ENCODE measurements around the gene NKIRAS2.

DNA sequence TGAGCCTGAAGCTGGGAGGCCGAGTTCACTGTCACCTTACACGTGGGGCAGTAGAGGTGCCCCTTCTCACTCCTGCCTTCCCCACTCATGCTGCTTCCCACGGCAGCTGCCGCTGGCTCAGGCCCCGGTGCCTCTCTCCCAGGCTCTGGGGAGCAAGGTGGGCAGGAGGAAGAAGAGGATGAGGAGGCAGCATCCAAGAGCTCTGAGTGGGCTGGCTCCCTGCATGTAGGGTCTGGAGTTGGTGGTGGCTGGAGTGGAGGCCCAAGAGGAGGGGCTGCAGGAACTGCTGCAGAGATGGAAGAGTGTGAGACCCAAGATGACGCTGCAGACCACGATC is 8.9 kb downstream of the NKIRAS2 start:
- TF ChIP-seq, protein P1, sequence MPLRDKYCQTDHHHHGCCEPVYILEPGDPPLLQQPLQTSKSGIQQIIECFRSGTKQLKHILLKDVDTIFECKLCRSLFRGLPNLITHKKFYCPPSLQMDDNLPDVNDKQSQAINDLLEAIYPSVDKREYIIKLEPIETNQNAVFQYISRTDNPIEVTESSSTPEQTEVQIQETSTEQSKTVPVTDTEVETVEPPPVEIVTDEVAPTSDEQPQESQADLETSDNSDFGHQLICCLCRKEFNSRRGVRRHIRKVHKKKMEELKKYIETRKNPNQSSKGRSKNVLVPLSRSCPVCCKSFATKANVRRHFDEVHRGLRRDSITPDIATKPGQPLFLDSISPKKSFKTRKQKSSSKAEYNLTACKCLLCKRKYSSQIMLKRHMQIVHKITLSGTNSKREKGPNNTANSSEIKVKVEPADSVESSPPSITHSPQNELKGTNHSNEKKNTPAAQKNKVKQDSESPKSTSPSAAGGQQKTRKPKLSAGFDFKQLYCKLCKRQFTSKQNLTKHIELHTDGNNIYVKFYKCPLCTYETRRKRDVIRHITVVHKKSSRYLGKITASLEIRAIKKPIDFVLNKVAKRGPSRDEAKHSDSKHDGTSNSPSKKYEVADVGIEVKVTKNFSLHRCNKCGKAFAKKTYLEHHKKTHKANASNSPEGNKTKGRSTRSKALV (CRISPR knock-in tag; IDR thresholded peaks at IDR 0.05) = no peak
- no peak for TF ChIP-seq ZNF121 (CRISPR knock-in tag; IDR thresholded peaks at IDR 0.05)
- TF ChIP-seq HNF4A (CRISPR knock-in tag; IDR thresholded peaks at IDR 0.05) = no peak
- TF ChIP-seq ARNT (IDR thresholded peaks at IDR 0.05) = no peak
- no peak for TF ChIP-seq ETV6 (CRISPR knock-in tag; conservative IDR thresholded peaks at IDR 0.05)
- TF ChIP-seq ZSCAN21 (CRISPR knock-in tag; IDR thresholded peaks at IDR 0.05; ENCODE audit: borderline replicate concordance) = no peak; the same call in 1 of the 2 replicates
- TF ChIP-seq, protein P2, sequence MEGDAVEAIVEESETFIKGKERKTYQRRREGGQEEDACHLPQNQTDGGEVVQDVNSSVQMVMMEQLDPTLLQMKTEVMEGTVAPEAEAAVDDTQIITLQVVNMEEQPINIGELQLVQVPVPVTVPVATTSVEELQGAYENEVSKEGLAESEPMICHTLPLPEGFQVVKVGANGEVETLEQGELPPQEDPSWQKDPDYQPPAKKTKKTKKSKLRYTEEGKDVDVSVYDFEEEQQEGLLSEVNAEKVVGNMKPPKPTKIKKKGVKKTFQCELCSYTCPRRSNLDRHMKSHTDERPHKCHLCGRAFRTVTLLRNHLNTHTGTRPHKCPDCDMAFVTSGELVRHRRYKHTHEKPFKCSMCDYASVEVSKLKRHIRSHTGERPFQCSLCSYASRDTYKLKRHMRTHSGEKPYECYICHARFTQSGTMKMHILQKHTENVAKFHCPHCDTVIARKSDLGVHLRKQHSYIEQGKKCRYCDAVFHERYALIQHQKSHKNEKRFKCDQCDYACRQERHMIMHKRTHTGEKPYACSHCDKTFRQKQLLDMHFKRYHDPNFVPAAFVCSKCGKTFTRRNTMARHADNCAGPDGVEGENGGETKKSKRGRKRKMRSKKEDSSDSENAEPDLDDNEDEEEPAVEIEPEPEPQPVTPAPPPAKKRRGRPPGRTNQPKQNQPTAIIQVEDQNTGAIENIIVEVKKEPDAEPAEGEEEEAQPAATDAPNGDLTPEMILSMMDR (CRISPR knock-in tag; IDR thresholded peaks at IDR 0.05) = no peak; the same call in 1 of the 2 replicates
- TF ChIP-seq, protein P3, sequence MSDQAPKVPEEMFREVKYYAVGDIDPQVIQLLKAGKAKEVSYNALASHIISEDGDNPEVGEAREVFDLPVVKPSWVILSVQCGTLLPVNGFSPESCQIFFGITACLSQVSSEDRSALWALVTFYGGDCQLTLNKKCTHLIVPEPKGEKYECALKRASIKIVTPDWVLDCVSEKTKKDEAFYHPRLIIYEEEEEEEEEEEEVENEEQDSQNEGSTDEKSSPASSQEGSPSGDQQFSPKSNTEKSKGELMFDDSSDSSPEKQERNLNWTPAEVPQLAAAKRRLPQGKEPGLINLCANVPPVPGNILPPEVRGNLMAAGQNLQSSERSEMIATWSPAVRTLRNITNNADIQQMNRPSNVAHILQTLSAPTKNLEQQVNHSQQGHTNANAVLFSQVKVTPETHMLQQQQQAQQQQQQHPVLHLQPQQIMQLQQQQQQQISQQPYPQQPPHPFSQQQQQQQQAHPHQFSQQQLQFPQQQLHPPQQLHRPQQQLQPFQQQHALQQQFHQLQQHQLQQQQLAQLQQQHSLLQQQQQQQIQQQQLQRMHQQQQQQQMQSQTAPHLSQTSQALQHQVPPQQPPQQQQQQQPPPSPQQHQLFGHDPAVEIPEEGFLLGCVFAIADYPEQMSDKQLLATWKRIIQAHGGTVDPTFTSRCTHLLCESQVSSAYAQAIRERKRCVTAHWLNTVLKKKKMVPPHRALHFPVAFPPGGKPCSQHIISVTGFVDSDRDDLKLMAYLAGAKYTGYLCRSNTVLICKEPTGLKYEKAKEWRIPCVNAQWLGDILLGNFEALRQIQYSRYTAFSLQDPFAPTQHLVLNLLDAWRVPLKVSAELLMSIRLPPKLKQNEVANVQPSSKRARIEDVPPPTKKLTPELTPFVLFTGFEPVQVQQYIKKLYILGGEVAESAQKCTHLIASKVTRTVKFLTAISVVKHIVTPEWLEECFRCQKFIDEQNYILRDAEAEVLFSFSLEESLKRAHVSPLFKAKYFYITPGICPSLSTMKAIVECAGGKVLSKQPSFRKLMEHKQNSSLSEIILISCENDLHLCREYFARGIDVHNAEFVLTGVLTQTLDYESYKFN (CRISPR knock-in tag; conservative IDR thresholded peaks at IDR 0.05) = no peak
- TF ChIP-seq ZBTB8A (CRISPR knock-in tag; IDR thresholded peaks at IDR 0.05; ENCODE audit: borderline replicate concordance, low read depth) = no peak
- TF ChIP-seq, protein P4, sequence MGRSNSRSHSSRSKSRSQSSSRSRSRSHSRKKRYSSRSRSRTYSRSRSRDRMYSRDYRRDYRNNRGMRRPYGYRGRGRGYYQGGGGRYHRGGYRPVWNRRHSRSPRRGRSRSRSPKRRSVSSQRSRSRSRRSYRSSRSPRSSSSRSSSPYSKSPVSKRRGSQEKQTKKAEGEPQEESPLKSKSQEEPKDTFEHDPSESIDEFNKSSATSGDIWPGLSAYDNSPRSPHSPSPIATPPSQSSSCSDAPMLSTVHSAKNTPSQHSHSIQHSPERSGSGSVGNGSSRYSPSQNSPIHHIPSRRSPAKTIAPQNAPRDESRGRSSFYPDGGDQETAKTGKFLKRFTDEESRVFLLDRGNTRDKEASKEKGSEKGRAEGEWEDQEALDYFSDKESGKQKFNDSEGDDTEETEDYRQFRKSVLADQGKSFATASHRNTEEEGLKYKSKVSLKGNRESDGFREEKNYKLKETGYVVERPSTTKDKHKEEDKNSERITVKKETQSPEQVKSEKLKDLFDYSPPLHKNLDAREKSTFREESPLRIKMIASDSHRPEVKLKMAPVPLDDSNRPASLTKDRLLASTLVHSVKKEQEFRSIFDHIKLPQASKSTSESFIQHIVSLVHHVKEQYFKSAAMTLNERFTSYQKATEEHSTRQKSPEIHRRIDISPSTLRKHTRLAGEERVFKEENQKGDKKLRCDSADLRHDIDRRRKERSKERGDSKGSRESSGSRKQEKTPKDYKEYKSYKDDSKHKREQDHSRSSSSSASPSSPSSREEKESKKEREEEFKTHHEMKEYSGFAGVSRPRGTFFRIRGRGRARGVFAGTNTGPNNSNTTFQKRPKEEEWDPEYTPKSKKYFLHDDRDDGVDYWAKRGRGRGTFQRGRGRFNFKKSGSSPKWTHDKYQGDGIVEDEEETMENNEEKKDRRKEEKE (IDR thresholded peaks at IDR 0.05) = no peak
- TF ChIP-seq, protein P5, sequence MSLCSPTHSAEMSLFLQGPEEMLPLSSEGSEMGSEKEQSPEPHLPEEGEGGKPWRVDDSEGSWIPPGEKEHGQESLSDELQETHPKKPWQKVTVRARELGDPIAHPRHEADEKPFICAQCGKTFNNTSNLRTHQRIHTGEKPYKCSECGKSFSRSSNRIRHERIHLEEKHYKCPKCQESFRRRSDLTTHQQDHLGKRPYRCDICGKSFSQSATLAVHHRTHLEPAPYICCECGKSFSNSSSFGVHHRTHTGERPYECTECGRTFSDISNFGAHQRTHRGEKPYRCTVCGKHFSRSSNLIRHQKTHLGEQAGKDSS (CRISPR knock-in tag; IDR thresholded peaks at IDR 0.05; ENCODE audit: borderline replicate concordance, low read depth) = no peak
- no peak for TF ChIP-seq ELF4 (CRISPR knock-in tag; IDR thresholded peaks at IDR 0.05; ENCODE audit: borderline replicate concordance)
- no peak for TF ChIP-seq RAD21 (CRISPR knock-in tag; IDR thresholded peaks at IDR 0.05)
- TF ChIP-seq TAF15 (IDR thresholded peaks at IDR 0.05; ENCODE audit: low read depth, low read length, poor library complexity, severe bottlenecking) = no peak

Measured in HepG2 (cell line).